Right atrium auricular region (tissue), 2 donors: Measurements from ENCODE around the gene GJA1. TPM values are rescaled to one million over a fixed set of nuclear protein-coding genes. Genes with fewer than 3 reads are reported as not detected.
"Not testable (repeated sequence)": the region's sequence is repeated elsewhere in the genome, so short reads cannot be mapped to it uniquely, and the experiment has no call there.

ENCODE experiments used
- DNase-seq: peaks from one replicate; pipeline ENCODE4 v3.0.0-alpha.2; 2019; ENCODE audit warnings: low spot score
- H3K27ac ChIP-seq, 2 donors: fragments of 200-600 bp; sonication (generic); 1 replicate in 1 of 2; 2 replicates in 1 of 2; pipeline ENCODE4 v1.5.1; 2016 to 2019
- H3K27me3 ChIP-seq, 2 donors: fragments of 200-600 bp; sonication (generic); one replicate each; pipeline versions ENCODE4 v1.5.1 to v1.6.0; 2017 to 2019
- H3K36me3 ChIP-seq: fragments of 200-600 bp; sonication (generic); one replicate; pipeline ENCODE4 v1.5.1; 2016
- H3K4me1 ChIP-seq, 2 donors: fragments of 200-600 bp; sonication (generic); one replicate each; pipeline versions ENCODE4 v1.5.1 to v1.6.0; 2017 to 2019
- H3K4me3 ChIP-seq, 2 donors: fragments of 200-600 bp; sonication (generic); 1 replicate in 1 of 2; 2 replicates in 1 of 2; pipeline ENCODE4 v1.5.1; 2017 to 2019; ENCODE audit warnings: mild to moderate bottlenecking in 1 of 2, moderate library complexity in 1 of 2
- H3K9me3 ChIP-seq, 2 donors: fragments of 200-600 bp; sonication (generic); one replicate each; pipeline ENCODE4 v1.5.1; 2019
- total RNA-seq, 2 donors: library from RNA; depleted of rRNA; stranded (reverse); fragments of >200 nt; gene quantifications; one replicate each; pipeline ENCODE4 v1.1.0, GENCODE V29; 2016
- TF ChIP-seq, protein P1 (sequence below), 2 donors: fragments of 200-600 bp; sonication (generic); IDR thresholded peaks; one replicate each; pipeline ENCODE4 v1.5.1; 2019; ENCODE audit warnings: antibody characterized with exemption in 2 of 2

The GJA1 gene
- total RNA-seq, result 100 to 1,000 TPM; 122 to 235 TPM

DNA sequence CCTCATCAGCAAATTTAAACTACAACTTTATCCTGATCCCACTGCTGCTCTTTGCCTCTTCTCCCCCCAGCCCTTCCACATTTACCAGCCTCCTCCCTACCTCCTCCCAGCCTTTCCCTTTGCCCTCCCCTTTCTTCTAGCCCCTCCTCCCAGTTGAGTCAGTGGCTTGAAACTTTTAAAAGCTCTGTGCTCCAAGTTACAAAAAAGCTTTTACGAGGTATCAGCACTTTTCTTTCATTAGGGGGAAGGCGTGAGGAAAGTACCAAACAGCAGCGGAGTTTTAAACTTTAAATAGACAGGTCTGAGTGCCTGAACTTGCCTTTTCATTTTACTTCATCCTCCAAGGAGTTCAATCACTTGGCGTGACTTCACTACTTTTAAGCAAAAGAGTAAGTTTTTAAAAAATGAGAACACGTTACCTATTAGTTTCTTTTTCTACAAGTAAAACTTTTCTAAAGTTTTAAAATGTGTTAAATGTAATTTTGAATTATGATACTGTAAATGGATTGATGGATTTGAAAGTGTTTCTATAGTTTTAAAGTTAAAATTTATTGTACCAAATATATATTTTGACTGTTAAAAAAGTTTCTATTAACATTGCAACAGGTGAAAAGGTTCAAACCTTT lies at the start of gene GJA1:
GJA1 (plus strand) TSS at position 203 of the 626 bp plus-strand sequence. CDS start 11,202 bp downstream, outside the sequence.
- H3K4me1 ChIP-seq, result peaks cover 0 to 20% of the 10 kb centered on the region in 2 donors

DNA sequence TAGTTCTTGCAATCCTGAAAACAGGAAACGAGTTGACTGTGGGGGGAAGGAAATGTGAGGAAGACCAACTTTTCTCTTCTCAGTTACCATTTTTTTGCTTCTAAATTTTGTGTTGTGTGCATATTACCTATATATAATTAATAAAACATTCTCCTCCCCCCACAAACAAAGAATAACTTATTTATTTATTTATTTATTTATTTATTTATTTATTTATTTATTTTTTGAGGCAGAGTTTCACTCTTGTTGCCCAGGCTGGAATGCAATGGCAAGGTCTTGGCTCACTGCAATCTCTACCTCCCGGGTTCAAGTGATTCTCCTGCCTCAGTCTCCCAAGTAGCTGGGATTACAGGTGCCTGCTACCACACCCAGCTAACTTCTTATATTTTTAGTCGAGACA lies 48.9 kb upstream of the GJA1 start:
- H3K4me3 ChIP-seq, H3K27me3 ChIP-seq, DNase-seq, H3K9me3 ChIP-seq, H3K36me3 ChIP-seq, H3K4me1 ChIP-seq, H3K27ac ChIP-seq: not testable (repeated sequence)

More for the DNA sequence above, at the start of gene GJA1:
- Histone ChIP-seq H3K27ac (peak within 1 kb of the TSS; percentile 90 to 95), H3K9me3 (no peaks in the 10 kb centered on the region), H3K4me3 (peak within 1 kb of the TSS; percentile 68 to 83), H3K36me3 (no peaks in the 10 kb centered on the region), H3K27me3 (no peaks in the 10 kb centered on the region)
- no peak for DNase-seq
- TF ChIP-seq, protein P1, sequence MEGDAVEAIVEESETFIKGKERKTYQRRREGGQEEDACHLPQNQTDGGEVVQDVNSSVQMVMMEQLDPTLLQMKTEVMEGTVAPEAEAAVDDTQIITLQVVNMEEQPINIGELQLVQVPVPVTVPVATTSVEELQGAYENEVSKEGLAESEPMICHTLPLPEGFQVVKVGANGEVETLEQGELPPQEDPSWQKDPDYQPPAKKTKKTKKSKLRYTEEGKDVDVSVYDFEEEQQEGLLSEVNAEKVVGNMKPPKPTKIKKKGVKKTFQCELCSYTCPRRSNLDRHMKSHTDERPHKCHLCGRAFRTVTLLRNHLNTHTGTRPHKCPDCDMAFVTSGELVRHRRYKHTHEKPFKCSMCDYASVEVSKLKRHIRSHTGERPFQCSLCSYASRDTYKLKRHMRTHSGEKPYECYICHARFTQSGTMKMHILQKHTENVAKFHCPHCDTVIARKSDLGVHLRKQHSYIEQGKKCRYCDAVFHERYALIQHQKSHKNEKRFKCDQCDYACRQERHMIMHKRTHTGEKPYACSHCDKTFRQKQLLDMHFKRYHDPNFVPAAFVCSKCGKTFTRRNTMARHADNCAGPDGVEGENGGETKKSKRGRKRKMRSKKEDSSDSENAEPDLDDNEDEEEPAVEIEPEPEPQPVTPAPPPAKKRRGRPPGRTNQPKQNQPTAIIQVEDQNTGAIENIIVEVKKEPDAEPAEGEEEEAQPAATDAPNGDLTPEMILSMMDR (IDR thresholded peaks at IDR 0.05), result no peak

DNA sequence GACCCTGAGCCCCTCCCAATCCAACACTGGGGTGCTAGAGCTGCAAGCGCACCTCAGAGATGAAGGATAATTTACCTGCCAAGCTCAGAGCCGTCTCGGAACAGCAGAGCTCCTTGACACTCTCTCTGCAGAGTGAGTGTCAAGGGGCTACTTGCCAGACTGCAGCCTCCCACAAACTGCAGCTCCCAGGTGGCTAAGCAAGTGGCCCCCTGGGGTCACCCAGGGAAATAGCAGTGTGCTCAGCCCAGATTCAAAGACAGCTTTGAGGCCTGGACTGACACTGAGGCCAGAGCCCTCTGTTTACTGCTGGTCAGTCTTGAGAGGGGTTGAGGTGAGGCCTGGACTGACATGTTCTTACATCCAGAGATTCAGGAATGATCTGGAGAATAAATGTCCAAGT lies 46.0 kb upstream of the GJA1 start:
- H3K4me1 ChIP-seq, result no peaks in the 10 kb centered on the region
- DNase-seq, result no peak
- TF ChIP-seq, protein P1 (IDR thresholded peaks at IDR 0.05), result no peak
- H3K27me3 ChIP-seq, result no peaks in the 10 kb centered on the region
- no peak overlapping the region for H3K4me3 ChIP-seq
- H3K27ac ChIP-seq, result no peak overlapping the region
- H3K9me3 ChIP-seq, result no peaks in the 10 kb centered on the region
- H3K36me3 ChIP-seq, result no peaks in the 10 kb centered on the region

DNA sequence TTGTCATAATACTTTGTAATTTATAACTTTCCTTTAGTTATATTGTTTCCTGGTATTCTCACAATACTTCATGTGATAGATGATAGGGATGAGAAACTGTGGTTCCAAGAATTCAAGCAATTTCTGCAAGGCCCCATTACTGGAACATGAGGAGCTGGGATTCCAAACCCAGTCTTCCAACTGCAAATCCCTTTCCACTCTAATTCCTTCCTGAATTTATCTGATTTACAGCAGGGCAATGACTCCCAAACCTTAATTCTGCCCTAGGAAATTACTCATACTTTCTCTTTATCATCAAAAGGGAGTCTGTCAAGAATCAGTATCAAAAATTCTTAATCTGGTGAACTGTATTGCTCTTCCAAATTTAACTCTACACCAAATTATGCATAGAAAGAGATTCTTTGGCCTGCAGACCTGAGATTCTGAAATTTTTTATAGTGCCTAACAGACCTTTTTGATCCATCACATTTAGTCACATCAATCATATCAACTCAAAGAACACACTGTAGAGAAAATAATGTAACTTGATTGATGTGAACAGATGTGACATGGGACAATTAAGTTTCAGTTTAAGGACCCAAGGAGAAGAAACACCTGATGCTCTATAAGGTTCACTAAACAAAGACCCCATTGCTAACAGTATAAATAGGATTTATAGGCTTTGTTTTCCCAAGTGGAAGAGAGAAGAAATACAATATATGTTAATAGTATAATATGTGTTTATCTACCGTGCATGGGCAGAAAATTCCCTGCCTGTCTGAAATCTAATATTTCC lies 41.5 kb upstream of the GJA1 start:
- no peak overlapping the region for H3K27ac ChIP-seq
- H3K9me3 ChIP-seq, result no peaks in the 10 kb centered on the region
- H3K4me3 ChIP-seq, result no peak overlapping the region
- H3K4me1 ChIP-seq, result no peaks in the 10 kb centered on the region
- no peaks in the 10 kb centered on the region for H3K36me3 ChIP-seq
- DNase-seq, result no peak
- TF ChIP-seq, protein P1 (IDR thresholded peaks at IDR 0.05), result no peak
- H3K27me3 ChIP-seq, result no peaks in the 10 kb centered on the region

DNA sequence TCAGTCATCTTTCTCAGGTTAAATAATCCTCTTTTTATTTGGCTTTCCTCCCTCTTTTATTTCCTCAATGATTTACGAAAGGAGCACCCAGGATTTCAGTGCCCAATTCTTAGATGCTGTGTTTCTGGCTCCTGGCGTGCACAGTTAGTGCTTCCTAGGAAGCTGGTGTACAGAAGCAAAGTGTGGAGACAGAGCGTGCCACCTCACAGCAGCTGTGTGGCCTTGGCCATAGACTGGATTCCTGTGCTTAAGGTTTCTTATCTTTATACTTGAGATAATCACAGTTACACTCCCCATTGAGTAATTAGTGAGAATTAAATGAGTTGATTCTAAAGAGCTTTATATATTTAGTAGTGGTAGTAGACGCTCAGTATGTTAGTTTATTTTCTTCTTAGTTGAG lies 39.7 kb upstream of the GJA1 start:
- no peak for DNase-seq
- no peaks in the 10 kb centered on the region for H3K36me3 ChIP-seq
- no peak overlapping the region for H3K27ac ChIP-seq
- TF ChIP-seq, protein P1 (IDR thresholded peaks at IDR 0.05), result no peak
- no peaks in the 10 kb centered on the region for H3K9me3 ChIP-seq
- no peaks in the 10 kb centered on the region for H3K27me3 ChIP-seq
- no peak overlapping the region for H3K4me3 ChIP-seq
- no peaks in the 10 kb centered on the region for H3K4me1 ChIP-seq

DNA sequence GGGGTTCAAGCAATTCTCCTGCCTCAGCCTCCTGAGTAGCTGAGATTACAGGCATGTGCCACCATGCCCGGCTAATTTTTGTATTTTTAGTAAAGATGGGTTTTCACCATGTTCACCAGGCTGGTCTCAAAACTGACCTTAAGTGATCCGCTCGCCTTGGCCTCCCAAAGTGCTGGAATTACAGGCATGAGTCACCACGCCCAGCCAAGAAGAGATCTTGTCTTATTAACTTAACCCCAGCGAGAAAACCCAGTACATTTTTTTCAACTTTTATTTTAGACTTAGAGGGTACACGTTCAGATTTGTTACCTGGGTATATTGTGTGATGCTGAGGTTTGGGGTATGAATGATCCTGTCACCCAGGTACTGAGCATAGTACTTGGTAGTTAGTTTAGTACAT lies 38.3 kb upstream of the GJA1 start:
- not testable (repeated sequence) for H3K4me1 ChIP-seq, H3K27ac ChIP-seq, H3K27me3 ChIP-seq, H3K36me3 ChIP-seq, DNase-seq, H3K9me3 ChIP-seq, H3K4me3 ChIP-seq
